Endothelial cell of umbilical vein (primary cell): ENCODE results near the gene PCDH9.

Source experiments
- CTCF ChIP-seq, 2 donors: IDR thresholded peaks; 1 replicate in 1 of 2; 2 replicates in 1 of 2; pipeline ENCODE4 v1.5.1; 2011; ENCODE audit warnings: low read length in 2 of 2, mild to moderate bottlenecking in 2 of 2, moderate library complexity in 2 of 2, control low read depth in 1 of 2, inconsistent platforms in 1 of 2, low read depth in 1 of 2; ENCODE audit not compliant: insufficient read depth in 1 of 2; ENCODE audit errors: extremely low read depth in 1 of 2
- EZH2 ChIP-seq: IDR thresholded peaks from 2 replicates; pipeline ENCODE4 v1.6.1; 2012; ENCODE audit warnings: borderline replicate concordance, low read depth, mild to moderate bottlenecking, moderate library complexity, low read length, inconsistent platforms; ENCODE audit not compliant: severe bottlenecking
- GATA2 ChIP-seq: IDR thresholded peaks from 2 replicates; pipeline ENCODE4 v1.7.0; 2011; ENCODE audit warnings: low read depth, mild to moderate bottlenecking, moderate library complexity, mixed read lengths, low read length; ENCODE audit not compliant: insufficient read length, insufficient read depth
- JUN ChIP-seq: IDR thresholded peaks from 2 replicates; pipeline ENCODE4 v1.6.1; 2011; ENCODE audit warnings: borderline replicate concordance, low read depth; ENCODE audit not compliant: insufficient read length, insufficient read depth
- MAX ChIP-seq: IDR thresholded peaks from 2 replicates; pipeline ENCODE4 v1.6.1; 2011; ENCODE audit not compliant: insufficient read depth, insufficient read length
- POLR2A ChIP-seq: IDR thresholded peaks from 2 replicates; pipeline ENCODE4 v1.6.1; 2012; ENCODE audit warnings: low read depth, mild to moderate bottlenecking, control low read depth, low read length
- POLR2AphosphoS5 ChIP-seq: IDR thresholded peaks from 2 replicates; pipeline ENCODE4 v1.6.1; 2012; ENCODE audit warnings: low read depth, mild to moderate bottlenecking, control low read depth, low read length, moderate library complexity; ENCODE audit not compliant: insufficient read depth

- no peak for TF ChIP-seq CTCF (IDR thresholded peaks at IDR 0.05; ENCODE audit: extremely low read depth in 1 of 2, insufficient read depth in 1 of 2, low read depth in 1 of 2, low read length in 2 of 2)
- no peak for TF ChIP-seq POLR2A
- TF ChIP-seq EZH2: no peak
- TF ChIP-seq POLR2AphosphoS5: no peak
- no peak for TF ChIP-seq MAX
- no peak for TF ChIP-seq GATA2
- TF ChIP-seq JUN: no peak
These were observed 906.3 kb downstream of the PCDH9 start for GRCh38 chr13:66323745-66324347.
